PC-3 (cell line): Measurements from ENCODE around the gene RGS7BP. TPM values are rescaled to one million over a fixed set of nuclear protein-coding genes. Genes with fewer than 3 reads are reported as not detected.
A peak's percentile ranks its signal among the peaks of the same experiment; 100 is the strongest.

Experiments
- ATAC-seq: fragments of 200-7000 bp; cut with Tn5 transposase; 2 replicates; pipeline ENCODE4 v1.9.1; 2020; ENCODE audit warnings: mild to moderate bottlenecking, moderate library complexity
- BruUV-seq: library from RNA; stranded (reverse); fragments of 400-500 nt; replicated peaks from 2 replicates; lab custom pipeline; 2021; lab: Mats Ljungman, UMichigan
- CTCF ChIA-PET: fragments of 300-600 bp; sonication (Branson Sonifier 250); formaldehyde crosslinking; loops from one replicate; lab custom pipeline; 2022; ENCODE audit warnings: antibody characterized with exemption; lab: Charles Lee
- POLR2A ChIA-PET: fragments of 300-600 bp; sonication (Branson Sonifier 250); formaldehyde crosslinking; loops from one replicate; lab custom pipeline; 2022; ENCODE audit warnings: antibody characterized with exemption; ENCODE audit not compliant: unreplicated experiment; lab: Charles Lee
- DNase-seq: peaks from one replicate; pipeline ENCODE4 v3.0.0-alpha.2; 2015
- H2AFZ ChIP-seq: fragments of 300-600 bp; sonication (generic); 2 replicates; pipeline ENCODE4 v1.6.0; 2016; ENCODE audit warnings: antibody characterized with exemption, low read length
- H3F3A ChIP-seq: fragments of 300-600 bp; sonication (generic); one replicate; pipeline ENCODE4 v1.6.0; 2017; ENCODE audit warnings: antibody characterized with exemption, low read length, control low read depth, mild to moderate bottlenecking; ENCODE audit not compliant: unreplicated experiment
- H3K27ac ChIP-seq: fragments of 300-600 bp; sonication (generic); 2 replicates; pipeline ENCODE4 v1.5.1; 2016; ENCODE audit warnings: mild to moderate bottlenecking, low read length
- H3K27me3 ChIP-seq: fragments of 300-600 bp; sonication (generic); 2 replicates; pipeline ENCODE4 v1.6.1; 2016; ENCODE audit warnings: low read length, mixed read lengths
- H3K36me3 ChIP-seq: fragments of 300-600 bp; sonication (generic); 2 replicates; pipeline ENCODE4 v1.6.1; 2016; ENCODE audit warnings: low read depth, mixed run types, low read length, mixed read lengths
- H3K4me1 ChIP-seq: fragments of 300-600 bp; sonication (generic); 2 replicates; pipeline ENCODE4 v1.5.1; 2016; ENCODE audit warnings: low read length; ENCODE audit not compliant: insufficient read depth
- H3K4me2 ChIP-seq: fragments of 300-600 bp; sonication (generic); 2 replicates; pipeline ENCODE4 v1.6.0; 2016; ENCODE audit warnings: low read length
- H3K4me3 ChIP-seq: fragments of 300-600 bp; sonication (generic); 2 replicates; pipeline ENCODE4 v1.5.1; 2016; ENCODE audit warnings: mild to moderate bottlenecking, low read length, mixed read lengths
- H3K79me2 ChIP-seq: fragments of 300-600 bp; sonication (generic); 2 replicates; pipeline ENCODE4 v1.6.1; 2017; ENCODE audit warnings: low read length, mixed read lengths
- H3K9ac ChIP-seq: fragments of 300-600 bp; sonication (generic); 2 replicates; pipeline ENCODE4 v1.6.0; 2016; ENCODE audit warnings: mild to moderate bottlenecking, low read length
- H3K9me2 ChIP-seq: fragments of 300-600 bp; sonication (generic); replicated peaks from 2 replicates; pipeline ENCODE4 v1.6.1; 2016; ENCODE audit warnings: mixed run types, low read length, mixed read lengths
- H3K9me3 ChIP-seq: fragments of 300-600 bp; sonication (generic); 2 replicates; pipeline ENCODE4 v1.6.1; 2016; ENCODE audit warnings: low read length, mixed read lengths
- H4K20me1 ChIP-seq: fragments of 300-600 bp; sonication (generic); 2 replicates; pipeline ENCODE4 v1.6.1; 2016; ENCODE audit warnings: low read length, mixed read lengths
- EZH2 ChIP-seq: fragments of 300-600 bp; sonication (generic); IDR thresholded peaks from one replicate; pipeline ENCODE4 v1.6.1; 2017; ENCODE audit warnings: antibody characterized with exemption, mild to moderate bottlenecking, low read length; ENCODE audit not compliant: unreplicated experiment
- EZH2phosphoT487 ChIP-seq: fragments of 300-600 bp; sonication (generic); IDR thresholded peaks from 2 replicates; pipeline ENCODE4 v1.6.1; 2018; ENCODE audit warnings: mild to moderate bottlenecking, antibody characterized with exemption, low read length, borderline replicate concordance
- intact Hi-C: fragments of 100-400 bp; cut with micrococcal nuclease; formaldehyde crosslinking; loops from 2 replicates; pipeline ENCODE4 v1.9.0; 2023
- total RNA-seq: library from RNA; depleted of rRNA; stranded (reverse); fragments of >200 nt; gene quantifications from 2 replicates; pipeline ENCODE4 v1.2.3, GENCODE V29; 2014
- TF ChIP-seq, protein P1 (sequence below): fragments of 300-600 bp; sonication (generic); conservative IDR thresholded peaks from 2 replicates; pipeline ENCODE4 v1.5.1; 2017; ENCODE audit warnings: antibody characterized with exemption, low read depth, mild to moderate bottlenecking, low read length

Gene RGS7BP
- total RNA-seq, 1 experiment from 2014 or later: 1.2 TPM

DNA sequence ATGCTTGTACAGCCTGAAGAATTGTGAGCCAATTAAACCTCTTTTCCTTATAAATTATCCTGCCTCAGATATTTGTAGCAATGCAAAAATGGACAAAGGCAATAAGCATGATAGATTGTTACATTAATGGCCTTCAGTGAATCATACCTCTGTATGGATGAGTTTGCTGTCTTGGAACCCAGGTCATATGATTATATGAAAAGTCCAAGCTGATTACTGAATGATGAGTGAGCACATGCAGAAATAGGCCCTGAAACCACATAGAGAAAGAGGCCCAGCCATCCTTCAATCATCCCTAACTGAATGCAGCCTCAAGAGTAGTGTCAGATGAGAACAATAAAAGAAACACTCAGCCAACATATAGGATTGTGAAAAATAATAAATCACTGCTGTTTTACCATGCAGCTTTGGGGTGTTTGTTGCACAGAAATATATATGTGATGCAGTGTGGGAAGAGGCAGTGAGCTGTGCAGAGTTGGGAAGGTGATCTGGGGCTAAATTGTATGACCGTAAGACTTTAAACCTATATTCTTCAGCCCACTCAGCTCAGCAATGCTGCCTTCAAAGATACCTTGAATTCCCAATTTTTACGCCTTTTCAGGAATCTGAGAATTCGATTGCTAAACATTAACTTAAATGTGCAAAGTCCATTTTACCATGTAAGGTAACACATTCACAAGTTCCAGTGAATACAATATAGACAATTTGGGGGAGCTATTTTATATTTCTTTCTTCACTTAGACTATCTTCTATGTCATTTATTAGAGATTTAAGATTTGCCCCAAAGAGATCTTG is 148.1 kb downstream of the RGS7BP start:
- Histone ChIP-seq H3K9me2 (no peaks in the 10 kb centered on the region), H3K27me3 (no peaks in the 10 kb centered on the region), H3F3A (no peaks in the 10 kb centered on the region), H3K79me2 (no peaks in the 10 kb centered on the region), H3K4me2 (no peak overlapping the region), H3K4me1 (no peaks in the 10 kb centered on the region), H3K9ac (no peak overlapping the region), H3K4me3 (no peak overlapping the region), H4K20me1 (no peaks in the 10 kb centered on the region), H3K36me3 (no peaks in the 10 kb centered on the region), H2AFZ (no peak overlapping the region), H3K9me3 (no peaks in the 10 kb centered on the region), H3K27ac (no peak overlapping the region)
- BruUV-seq: no TSS peak
- ATAC-seq: no peak
- intact Hi-C loops: loop anchor here (5.0 kb wide), 1 partner anchor 48 kb away; no protein-coding TSS in a partner anchor
- POLR2A ChIA-PET: no interaction called here
- DNase-seq: no peak
- TF ChIP-seq EZH2phosphoT487 (no peak), EZH2 (no peak)
- TF ChIP-seq, protein P1, sequence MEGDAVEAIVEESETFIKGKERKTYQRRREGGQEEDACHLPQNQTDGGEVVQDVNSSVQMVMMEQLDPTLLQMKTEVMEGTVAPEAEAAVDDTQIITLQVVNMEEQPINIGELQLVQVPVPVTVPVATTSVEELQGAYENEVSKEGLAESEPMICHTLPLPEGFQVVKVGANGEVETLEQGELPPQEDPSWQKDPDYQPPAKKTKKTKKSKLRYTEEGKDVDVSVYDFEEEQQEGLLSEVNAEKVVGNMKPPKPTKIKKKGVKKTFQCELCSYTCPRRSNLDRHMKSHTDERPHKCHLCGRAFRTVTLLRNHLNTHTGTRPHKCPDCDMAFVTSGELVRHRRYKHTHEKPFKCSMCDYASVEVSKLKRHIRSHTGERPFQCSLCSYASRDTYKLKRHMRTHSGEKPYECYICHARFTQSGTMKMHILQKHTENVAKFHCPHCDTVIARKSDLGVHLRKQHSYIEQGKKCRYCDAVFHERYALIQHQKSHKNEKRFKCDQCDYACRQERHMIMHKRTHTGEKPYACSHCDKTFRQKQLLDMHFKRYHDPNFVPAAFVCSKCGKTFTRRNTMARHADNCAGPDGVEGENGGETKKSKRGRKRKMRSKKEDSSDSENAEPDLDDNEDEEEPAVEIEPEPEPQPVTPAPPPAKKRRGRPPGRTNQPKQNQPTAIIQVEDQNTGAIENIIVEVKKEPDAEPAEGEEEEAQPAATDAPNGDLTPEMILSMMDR: no peak
- CTCF ChIA-PET: interaction anchor here (0.7 kb wide), 1 partner anchor 50 kb away, joined by 3 read pairs; no protein-coding TSS in a partner anchor

DNA sequence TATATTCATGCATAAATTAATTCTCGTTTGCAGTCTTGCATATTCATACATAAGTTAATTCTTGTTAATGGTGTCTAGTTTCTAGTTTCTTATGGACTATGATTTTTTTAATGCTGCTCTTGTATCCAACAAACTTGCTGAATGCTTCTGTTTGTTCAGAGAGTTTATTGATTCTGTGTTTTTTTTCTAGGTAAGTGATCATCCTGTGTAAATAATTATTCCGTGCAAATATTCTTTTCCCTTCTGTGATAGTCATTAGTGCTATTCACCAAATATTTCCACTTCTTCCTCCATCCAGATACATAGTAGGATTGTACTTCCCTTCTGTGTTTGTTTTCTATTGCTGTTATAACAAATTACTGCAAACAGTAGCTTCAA is 148.7 kb downstream of the RGS7BP start:
- H3F3A ChIP-seq: no peaks in the 10 kb centered on the region
- no peak overlapping the region for H3K4me2 ChIP-seq
- no TSS peak for BruUV-seq
- H3K9ac ChIP-seq: no peak overlapping the region
- no peaks in the 10 kb centered on the region for H3K79me2 ChIP-seq
- POLR2A ChIA-PET: no interaction called here
- no peaks in the 10 kb centered on the region for H4K20me1 ChIP-seq
- no peaks in the 10 kb centered on the region for H3K9me2 ChIP-seq
- H3K9me3 ChIP-seq: no peaks in the 10 kb centered on the region
- intact Hi-C loops: loop anchor here (5.0 kb wide), 1 partner anchor 48 kb away; no protein-coding TSS in a partner anchor
- no peak overlapping the region for H3K27ac ChIP-seq
- H3K36me3 ChIP-seq: no peaks in the 10 kb centered on the region
- no peak overlapping the region for H2AFZ ChIP-seq
- H3K4me3 ChIP-seq: no peak overlapping the region
- DNase-seq: no peak
- ATAC-seq: peak; percentile 63
- TF ChIP-seq EZH2phosphoT487 (no peak), EZH2 (no peak)
- TF ChIP-seq, protein P1: no peak
- no peaks in the 10 kb centered on the region for H3K27me3 ChIP-seq
- CTCF ChIA-PET: no interaction called here
- H3K4me1 ChIP-seq: no peaks in the 10 kb centered on the region

DNA sequence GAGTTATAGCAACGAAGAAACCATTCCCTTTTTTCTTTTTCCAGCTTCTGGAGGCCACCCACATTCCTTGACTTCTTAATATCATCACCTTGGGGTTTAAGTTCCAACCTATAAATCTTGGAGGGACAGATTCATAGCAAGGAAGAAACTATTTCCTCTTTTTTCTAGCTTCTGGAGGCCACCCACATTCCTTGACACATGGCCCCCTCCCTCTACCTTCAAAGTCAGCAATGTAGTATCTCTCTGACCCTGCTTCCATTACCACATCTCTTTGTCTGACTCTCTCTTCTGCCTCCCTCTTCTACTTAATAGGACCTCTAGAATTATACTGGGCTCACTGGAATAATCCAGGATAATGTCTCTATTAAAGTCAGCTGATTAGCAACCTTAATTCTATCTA is 149.8 kb downstream of the RGS7BP start:
- TF ChIP-seq EZH2phosphoT487 (no peak), EZH2 (no peak)
- TF ChIP-seq, protein P1: no peak
- Histone ChIP-seq H3K27me3 (no peaks in the 10 kb centered on the region), H3K36me3 (no peaks in the 10 kb centered on the region), H3F3A (no peaks in the 10 kb centered on the region), H3K9me2 (no peaks in the 10 kb centered on the region), H2AFZ (no peak overlapping the region), H3K9ac (no peak overlapping the region), H3K4me3 (no peak overlapping the region), H4K20me1 (no peaks in the 10 kb centered on the region), H3K27ac (no peak overlapping the region), H3K4me2 (no peak overlapping the region), H3K4me1 (no peaks in the 10 kb centered on the region), H3K79me2 (no peaks in the 10 kb centered on the region), H3K9me3 (no peaks in the 10 kb centered on the region)
- intact Hi-C loops: no loop called here
- ATAC-seq (no peak), DNase-seq (no peak)
- CTCF ChIA-PET: no interaction called here
- POLR2A ChIA-PET: no interaction called here
- no TSS peak for BruUV-seq
